ENCODE data around the gene ZNF488. TPM values are rescaled to one million over a fixed set of nuclear protein-coding genes. Genes with fewer than 3 reads are reported as not detected.

The ZNF488 gene
- total RNA-seq, 1 donor from 2014 or later, result 0.29 TPM

- H3K27me3 ChIP-seq (ENCODE audit: control insufficient read depth, insufficient read depth, low read length), result peaks cover 3% of the 10 kb centered on the region
- no peaks in the 10 kb centered on the region for H3K36me3 ChIP-seq (ENCODE audit: control insufficient read depth, insufficient read depth, low read length)
- H3K4me3 ChIP-seq (ENCODE audit: low read depth, low read length), result no peak overlapping the region
- TF ChIP-seq CTCF (IDR thresholded peaks at IDR 0.05; ENCODE audit: insufficient read depth, low read length, poor library complexity, severe bottlenecking), result no peak
- no peak for DNase-seq (ENCODE audit: low read depth)
Observed at GRCh38 chr10:47332946-47333345, 51.1 kb downstream of the ZNF488 start.

- no peak for DNase-seq (ENCODE audit: low read depth)
- H3K27me3 ChIP-seq (ENCODE audit: control insufficient read depth, insufficient read depth, low read length), result peaks cover 3% of the 10 kb centered on the region
- no peak for TF ChIP-seq CTCF (IDR thresholded peaks at IDR 0.05; ENCODE audit: insufficient read depth, low read length, poor library complexity, severe bottlenecking)
- H3K36me3 ChIP-seq (ENCODE audit: control insufficient read depth, insufficient read depth, low read length), result no peaks in the 10 kb centered on the region
- no peak overlapping the region for H3K4me3 ChIP-seq (ENCODE audit: low read depth, low read length)
Observed at GRCh38 chr10:47332371-47332770, 51.7 kb downstream of the ZNF488 start.

- no peak for TF ChIP-seq CTCF (IDR thresholded peaks at IDR 0.05; ENCODE audit: insufficient read depth, low read length, poor library complexity, severe bottlenecking)
- Histone ChIP-seq H3K27me3 (ENCODE audit: control insufficient read depth, insufficient read depth, low read length) (peaks cover 3% of the 10 kb centered on the region), H3K4me3 (ENCODE audit: low read depth, low read length) (no peak overlapping the region), H3K36me3 (ENCODE audit: control insufficient read depth, insufficient read depth, low read length) (no peaks in the 10 kb centered on the region)
- DNase-seq (ENCODE audit: low read depth), result no peak
Observed at GRCh38 chr10:47331954-47332353, 52.1 kb downstream of the ZNF488 start.

GRCh38 chr10:47331491-47331890 is 52.6 kb downstream of the ZNF488 start:
- Histone ChIP-seq H3K36me3 (ENCODE audit: control insufficient read depth, insufficient read depth, low read length) (no peaks in the 10 kb centered on the region), H3K27me3 (ENCODE audit: control insufficient read depth, insufficient read depth, low read length) (peaks cover 3% of the 10 kb centered on the region), H3K4me3 (ENCODE audit: low read depth, low read length) (no peak overlapping the region)
- DNase-seq (ENCODE audit: low read depth), result no peak
- TF ChIP-seq CTCF (IDR thresholded peaks at IDR 0.05; ENCODE audit: insufficient read depth, low read length, poor library complexity, severe bottlenecking), result no peak

GRCh38 chr10:47330804-47331203 is 53.3 kb downstream of the ZNF488 start:
- no peak overlapping the region for H3K4me3 ChIP-seq (ENCODE audit: low read depth, low read length)
- H3K36me3 ChIP-seq (ENCODE audit: control insufficient read depth, insufficient read depth, low read length), result no peaks in the 10 kb centered on the region
- peaks cover 3% of the 10 kb centered on the region for H3K27me3 ChIP-seq (ENCODE audit: control insufficient read depth, insufficient read depth, low read length)
- TF ChIP-seq CTCF (IDR thresholded peaks at IDR 0.05; ENCODE audit: insufficient read depth, low read length, poor library complexity, severe bottlenecking), result no peak
- no peak for DNase-seq (ENCODE audit: low read depth)

- no peak for TF ChIP-seq CTCF (IDR thresholded peaks at IDR 0.05; ENCODE audit: insufficient read depth, low read length, poor library complexity, severe bottlenecking)
- H3K36me3 ChIP-seq (ENCODE audit: control insufficient read depth, insufficient read depth, low read length), result no peaks in the 10 kb centered on the region
Observed at GRCh38 chr10:47330366-47330765, 53.7 kb downstream of the ZNF488 start.

More at GRCh38 chr10:47330366-47330765, 53.7 kb downstream of the ZNF488 start:
- Histone ChIP-seq H3K27me3 (ENCODE audit: control insufficient read depth, insufficient read depth, low read length) (peaks cover 3% of the 10 kb centered on the region), H3K4me3 (ENCODE audit: low read depth, low read length) (no peak overlapping the region)
- DNase-seq (ENCODE audit: low read depth), result no peak

Measured in kidney epithelial cell (primary cell).